Measurements from ENCODE around the gene PMFBP1. TPM values are rescaled to one million over a fixed set of nuclear protein-coding genes. Genes with fewer than 3 reads are reported as not detected.

The PMFBP1 gene
- total RNA-seq, 1 experiment from 2014 or later = 5.6 TPM

DNA sequence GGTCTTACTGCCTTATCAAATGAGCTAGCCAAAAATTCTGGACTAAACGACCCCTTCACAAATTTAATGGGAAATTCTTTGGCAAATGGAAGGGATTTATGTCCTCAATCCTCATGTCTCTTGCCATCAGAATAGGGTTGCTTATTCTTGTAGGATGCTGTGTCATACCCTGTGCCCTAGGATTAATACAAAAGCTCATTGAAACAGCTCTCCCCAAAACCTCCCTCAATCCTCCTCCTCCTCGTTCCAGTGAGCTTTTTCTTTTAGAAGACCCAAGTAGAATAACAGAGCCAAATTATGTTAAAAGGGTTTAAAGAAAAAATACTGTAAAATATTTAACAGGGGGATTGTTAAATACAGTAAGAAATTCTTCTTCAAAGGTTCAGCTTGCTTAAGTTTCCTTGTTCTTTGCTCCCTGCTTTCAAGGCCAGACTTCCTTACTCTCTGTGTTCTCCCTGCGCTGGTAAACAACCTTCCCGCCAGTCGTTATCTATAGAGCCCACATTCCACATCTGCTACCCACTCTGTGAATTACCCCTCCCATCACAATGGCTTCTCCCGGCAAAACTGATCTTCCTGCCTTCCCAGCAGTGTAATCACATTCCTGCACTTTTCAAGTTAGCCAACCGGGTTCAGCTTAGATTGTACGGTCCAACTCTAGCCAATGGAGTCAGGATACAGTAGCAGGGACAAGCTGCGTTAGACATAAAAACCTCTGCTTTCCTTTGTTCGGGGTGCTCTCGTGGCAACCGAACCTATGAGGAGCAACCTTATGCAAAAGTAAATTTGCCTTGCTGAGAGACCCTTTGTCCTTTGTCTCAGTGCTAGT lies 99.2 kb downstream of the PMFBP1 start (continued):
- TF ChIP-seq, protein P1, sequence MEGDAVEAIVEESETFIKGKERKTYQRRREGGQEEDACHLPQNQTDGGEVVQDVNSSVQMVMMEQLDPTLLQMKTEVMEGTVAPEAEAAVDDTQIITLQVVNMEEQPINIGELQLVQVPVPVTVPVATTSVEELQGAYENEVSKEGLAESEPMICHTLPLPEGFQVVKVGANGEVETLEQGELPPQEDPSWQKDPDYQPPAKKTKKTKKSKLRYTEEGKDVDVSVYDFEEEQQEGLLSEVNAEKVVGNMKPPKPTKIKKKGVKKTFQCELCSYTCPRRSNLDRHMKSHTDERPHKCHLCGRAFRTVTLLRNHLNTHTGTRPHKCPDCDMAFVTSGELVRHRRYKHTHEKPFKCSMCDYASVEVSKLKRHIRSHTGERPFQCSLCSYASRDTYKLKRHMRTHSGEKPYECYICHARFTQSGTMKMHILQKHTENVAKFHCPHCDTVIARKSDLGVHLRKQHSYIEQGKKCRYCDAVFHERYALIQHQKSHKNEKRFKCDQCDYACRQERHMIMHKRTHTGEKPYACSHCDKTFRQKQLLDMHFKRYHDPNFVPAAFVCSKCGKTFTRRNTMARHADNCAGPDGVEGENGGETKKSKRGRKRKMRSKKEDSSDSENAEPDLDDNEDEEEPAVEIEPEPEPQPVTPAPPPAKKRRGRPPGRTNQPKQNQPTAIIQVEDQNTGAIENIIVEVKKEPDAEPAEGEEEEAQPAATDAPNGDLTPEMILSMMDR (IDR thresholded peaks at IDR 0.05 in 2 of 3, conservative IDR thresholded peaks at IDR 0.05 in 1 of 3; ENCODE audit: borderline replicate concordance in 1 of 3, insufficient read depth in 1 of 3, low read depth in 2 of 3, low read length in 2 of 3) = no peak
- TF ChIP-seq SP1 (IDR thresholded peaks at IDR 0.05; ENCODE audit: low read depth) = no peak
- no peak for TF ChIP-seq POLR2A (IDR thresholded peaks at IDR 0.05; ENCODE audit: borderline replicate concordance, extremely low read depth, insufficient read depth, insufficient read length)
- TF ChIP-seq, protein P2, sequence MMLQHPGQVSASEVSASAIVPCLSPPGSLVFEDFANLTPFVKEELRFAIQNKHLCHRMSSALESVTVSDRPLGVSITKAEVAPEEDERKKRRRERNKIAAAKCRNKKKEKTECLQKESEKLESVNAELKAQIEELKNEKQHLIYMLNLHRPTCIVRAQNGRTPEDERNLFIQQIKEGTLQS (IDR thresholded peaks at IDR 0.05) = no peak
- no peak for TF ChIP-seq ZNF274 (IDR thresholded peaks at IDR 0.05; ENCODE audit: low read depth, low read length)

Other genes starting within 250 kb of the PMFBP1 start
- not detected for gene PKD1L3, start 171.8 kb downstream of the PMFBP1 start, total RNA-seq (2021; ENCODE audit: unreplicated experiment)
- 22.1 TPM for gene DHODH, start 163.4 kb downstream of the PMFBP1 start, total RNA-seq (2021; ENCODE audit: unreplicated experiment)
- gene HP, start 117.7 kb downstream of the PMFBP1 start, total RNA-seq (2021; ENCODE audit: unreplicated experiment) = 18.1 TPM
- gene HPR, start 108.9 kb downstream of the PMFBP1 start, total RNA-seq (2021; ENCODE audit: unreplicated experiment) = not detected
- gene TXNL4B, start 78.5 kb downstream of the PMFBP1 start, total RNA-seq (2021; ENCODE audit: unreplicated experiment) = 15.5 TPM
- 71.0 TPM for gene DHX38, start 78.3 kb downstream of the PMFBP1 start, total RNA-seq (2021; ENCODE audit: unreplicated experiment)

All from HCT116 (cell line).